RWPE1 (cell line): ENCODE data around the gene DDX47.

Experiments used
- CTCF ChIA-PET: fragments of 350-600 bp; sonication (Branson Sonifier 250); formaldehyde crosslinking; extraction: SDS; loops from one replicate; lab custom pipeline; 2021; lab: Yijun Ruan, JAX
- POLR2A ChIA-PET: fragments of 400-600 bp; formaldehyde crosslinking; extraction: SDS; loops from one replicate; lab custom pipeline; 2020; ENCODE audit warnings: antibody characterized with exemption; ENCODE audit not compliant: low non-redundant PET; lab: Yijun Ruan, JAX
- DNase-seq: peaks from one replicate; pipeline ENCODE4 v3.0.0; 2012; ENCODE audit warnings: low spot score
- H3K27ac ChIP-seq: fragments of 450-650 bp; 2 replicates; pipeline ENCODE4 v1.5.1; 2017
- CTCF ChIP-seq: fragments of 450-650 bp; conservative IDR thresholded peaks from 2 replicates; pipeline ENCODE4 v1.5.1; 2017; ENCODE audit warnings: low read depth, mild to moderate bottlenecking

DDX47 gene

DNA sequence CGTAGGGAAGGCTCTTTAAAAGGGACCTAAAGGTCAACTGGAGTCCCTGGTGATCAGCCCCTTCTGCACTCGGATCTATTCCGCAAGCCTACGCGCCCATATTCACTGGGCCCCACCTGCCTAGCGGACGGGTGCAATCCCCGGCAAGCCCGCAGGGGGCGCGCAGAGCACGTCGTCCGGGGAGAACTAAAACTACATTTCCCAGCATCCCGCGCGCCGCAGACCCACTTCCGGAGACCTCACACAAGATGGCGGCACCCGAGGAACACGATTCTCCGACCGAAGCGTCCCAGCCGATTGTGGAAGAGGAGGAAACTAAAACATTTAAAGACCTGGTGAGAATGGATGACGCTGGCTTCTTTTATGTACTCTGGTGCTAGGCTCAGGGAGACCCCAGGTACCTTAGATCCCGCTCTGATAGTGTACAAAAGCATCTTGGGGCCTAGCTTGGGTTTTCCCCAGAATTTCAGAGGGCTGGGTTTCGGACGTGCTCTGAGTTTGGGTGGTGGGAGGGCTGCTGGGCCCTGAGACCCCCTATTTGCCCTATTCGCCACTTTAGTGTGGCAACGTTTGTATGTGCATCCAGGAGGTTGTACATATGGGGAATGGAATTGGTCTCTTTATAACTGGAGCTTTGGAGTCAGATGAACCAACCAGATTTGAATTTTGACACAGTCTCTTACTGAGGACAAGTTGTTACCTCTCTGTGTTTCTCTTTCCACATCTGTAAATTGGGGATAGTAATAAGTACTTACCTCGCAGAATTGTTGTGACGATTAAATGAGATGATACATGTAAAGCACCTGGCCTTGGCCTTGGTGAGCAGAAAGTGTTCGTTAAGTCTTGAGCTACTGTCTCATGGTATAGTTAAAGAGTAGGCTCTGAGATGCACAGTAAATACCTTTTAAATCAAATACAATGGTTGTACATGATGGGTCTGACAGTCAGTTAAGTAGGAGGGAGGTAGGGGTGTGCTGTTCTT is at the start of gene DDX47:
Gene DDX47, plus strand, starts transcription at position 227 of the 982 bp plus-strand sequence. Its CDS starts 22 bp downstream, at position 249.
- POLR2A ChIA-PET, result interaction anchor here (0.5 kb wide), 1 partner anchor 21 kb away, joined by 3 read pairs; no protein-coding TSS in a partner anchor
- peak; percentile 83 for TF ChIP-seq CTCF
- DNase-seq, result peak; percentile 82
- peak within 1 kb of the TSS; percentile 62 for H3K27ac ChIP-seq
- CTCF ChIA-PET, result interaction anchor here (0.5 to 1.0 kb wide), 7 partner anchors 23 to 994 kb away, joined by 3 to 4 read pairs (median 3); no protein-coding TSS in a partner anchor

GRCh38 chr12:12764824-12765223 is 48.3 kb upstream of the DDX47 start:
- TF ChIP-seq CTCF, result no peak
- CTCF ChIA-PET, result no interaction called here
- no peak overlapping the region for H3K27ac ChIP-seq
- DNase-seq, result no peak
- POLR2A ChIA-PET, result no interaction called here

DNA sequence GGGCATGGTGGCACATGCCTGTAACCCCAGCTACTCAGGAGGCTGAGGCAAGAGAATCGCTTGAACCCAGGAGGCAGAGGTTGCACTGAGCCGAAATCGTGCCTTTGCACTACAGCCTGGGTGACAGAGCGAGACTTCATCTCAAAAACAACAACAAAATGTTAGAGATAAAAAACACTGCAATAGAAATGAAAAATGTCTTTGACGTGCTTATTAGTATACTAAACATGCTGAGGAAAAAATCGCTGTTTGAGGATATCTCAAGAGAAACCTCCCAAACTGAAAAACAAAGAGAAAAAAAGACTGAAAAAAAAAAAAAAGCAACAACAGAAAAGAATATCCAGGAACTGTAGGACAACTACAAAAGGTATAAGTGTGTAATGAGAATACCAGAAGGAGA is 42.9 kb upstream of the DDX47 start:
- H3K27ac ChIP-seq, result no peak overlapping the region
- TF ChIP-seq CTCF, result no peak
- CTCF ChIA-PET, result interaction anchor here (0.6 kb wide), 1 partner anchor 432 kb away, joined by 3 read pairs; no protein-coding TSS in a partner anchor
- DNase-seq, result no peak
- POLR2A ChIA-PET, result no interaction called here

DNA sequence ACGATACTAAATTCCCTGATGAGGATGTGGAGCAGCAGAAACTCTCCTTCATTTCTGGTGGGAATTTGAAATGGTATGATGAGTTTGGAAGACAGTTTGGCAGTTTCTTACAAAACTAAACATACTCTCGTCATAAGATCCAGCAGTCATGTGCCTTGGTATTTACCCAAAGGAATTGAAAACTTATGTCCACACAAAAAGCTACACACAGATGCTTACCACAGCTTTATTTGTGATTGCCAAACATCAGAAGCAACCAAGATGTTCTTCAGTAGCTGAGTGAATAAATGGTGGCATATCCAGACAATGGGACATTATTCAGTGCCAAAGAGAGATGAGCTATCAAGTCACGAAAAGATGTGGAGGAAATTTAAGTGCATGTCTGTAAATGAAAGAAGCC is 38.4 kb upstream of the DDX47 start:
- H3K27ac ChIP-seq, result no peak overlapping the region
- no peak for DNase-seq
- no peak for TF ChIP-seq CTCF
- CTCF ChIA-PET, result interaction anchor here (0.6 kb wide), 1 partner anchor 1248 kb away, joined by 3 read pairs; no protein-coding TSS in a partner anchor
- POLR2A ChIA-PET, result no interaction called here

DNA sequence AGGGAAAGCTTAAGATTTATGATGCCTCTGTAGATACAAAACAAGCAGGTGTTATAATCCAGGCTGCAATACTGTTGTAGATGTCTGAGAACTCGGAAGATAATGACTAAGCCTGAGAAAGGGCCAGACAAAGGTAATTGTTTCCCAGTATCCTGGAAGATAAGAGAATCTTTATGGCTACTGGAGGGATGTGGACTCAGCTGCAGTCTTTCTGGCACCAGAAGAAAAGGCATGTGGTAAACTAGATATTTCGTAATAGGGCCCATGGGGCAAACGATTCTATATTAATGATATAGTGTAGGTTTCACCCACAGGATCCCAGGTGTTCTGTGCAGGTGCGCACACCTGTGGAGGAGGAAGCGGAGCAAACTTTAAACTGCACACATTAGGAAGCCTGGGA is 36.9 kb upstream of the DDX47 start:
- H3K27ac ChIP-seq, result no peak overlapping the region
- TF ChIP-seq CTCF, result no peak
- POLR2A ChIA-PET, result no interaction called here
- CTCF ChIA-PET, result interaction anchor here (0.5 kb wide), 1 partner anchor 43 kb away, joined by 3 read pairs; no protein-coding TSS in a partner anchor
- DNase-seq, result peak; percentile 46

GRCh38 chr12:12777092-12777491 is 36.1 kb upstream of the DDX47 start:
- ChIA-PET CTCF (no interaction called here), POLR2A (no interaction called here)
- H3K27ac ChIP-seq, result no peak overlapping the region
- no peak for TF ChIP-seq CTCF
- no peak for DNase-seq
